IMR-90 (cell line): ENCODE results near the gene NDRG2. TPM values are rescaled to one million over a fixed set of nuclear protein-coding genes. Genes with fewer than 3 reads are reported as not detected.

Experiments used
- ATAC-seq: fragments of 200-7000 bp; cut with Tn5 transposase; 2 replicates; pipeline ENCODE4 v1.9.1; 2020; ENCODE audit warnings: low read depth, mild to moderate bottlenecking, moderate library complexity
- BruUV-seq: library from RNA; stranded (reverse); fragments of 400-500 nt; replicated peaks from 2 replicates; lab custom pipeline; 2021; lab: Mats Ljungman, UMichigan
- CTCF ChIA-PET: fragments of 300-600 bp; formaldehyde crosslinking; extraction: SDS; loops from one replicate; lab custom pipeline; 2021; ENCODE audit warnings: antibody characterized with exemption; lab: Yijun Ruan, JAX
- POLR2A ChIA-PET: fragments of 300-600 bp; sonication (Branson Sonifier 250); formaldehyde crosslinking; loops from one replicate; lab custom pipeline; 2022; ENCODE audit warnings: antibody characterized with exemption; ENCODE audit not compliant: unreplicated experiment; lab: Charles Lee
- DNase-seq: peaks from one replicate; pipeline ENCODE4 v3.0.0; 2013
- H2AFZ ChIP-seq: replicated peaks from 2 replicates; pipeline ENCODE3; 2013; ENCODE audit warnings: low read length, mild to moderate bottlenecking; ENCODE audit not compliant: poor library complexity
- H2AK5ac ChIP-seq: 2 replicates; pipeline ENCODE4 v1.6.1; 2013; ENCODE audit warnings: low read depth, low read length, inconsistent platforms
- H2AK9ac ChIP-seq: replicated peaks from 2 replicates; pipeline ENCODE3; 2013; ENCODE audit warnings: mild to moderate bottlenecking, low read depth, low read length, moderate library complexity; ENCODE audit not compliant: poor library complexity
- H2BK120ac ChIP-seq: 2 replicates; pipeline ENCODE4 v1.6.1; 2013; ENCODE audit warnings: low read depth, low read length, inconsistent platforms
- H2BK15ac ChIP-seq: 3 replicates; pipeline ENCODE4 v1.6.1; 2013; ENCODE audit warnings: low read depth, low read length, inconsistent platforms
- H2BK20ac ChIP-seq: 2 replicates; pipeline ENCODE4 v1.6.1; 2013; ENCODE audit warnings: low read depth, mild to moderate bottlenecking, inconsistent platforms, low read length, moderate library complexity
- H2BK5ac ChIP-seq: 2 replicates; pipeline ENCODE4 v1.6.1; 2013; ENCODE audit warnings: mild to moderate bottlenecking, low read depth, low read length, inconsistent platforms; ENCODE audit not compliant: poor library complexity, severe bottlenecking
- H3K14ac ChIP-seq: replicated peaks from 2 replicates; pipeline ENCODE4 v1.6.1; 2013; ENCODE audit warnings: low read depth, low read length, inconsistent platforms
- H3K18ac ChIP-seq: 2 replicates; pipeline ENCODE4 v1.6.1; 2013; ENCODE audit warnings: low read depth, low read length, control low read depth
- H3K23ac ChIP-seq: 2 replicates; pipeline ENCODE4 v1.6.1; 2013; ENCODE audit warnings: low read depth, low read length, inconsistent platforms
- H3K27ac ChIP-seq: 2 replicates; pipeline ENCODE4 v1.5.1; 2013; ENCODE audit warnings: mild to moderate bottlenecking, control low read depth, low read length; ENCODE audit not compliant: insufficient read depth
- H3K27me3 ChIP-seq: 2 replicates; pipeline ENCODE4 v1.6.1; 2013; ENCODE audit warnings: low read length; ENCODE audit not compliant: control insufficient read depth, insufficient read depth
- H3K36me3 ChIP-seq: 2 replicates; pipeline ENCODE4 v1.6.1; 2013; ENCODE audit warnings: low read length, mixed read lengths; ENCODE audit not compliant: control insufficient read depth, insufficient read depth
- H3K4ac ChIP-seq: 2 replicates; pipeline ENCODE4 v1.6.1; 2013; ENCODE audit warnings: low read depth, low read length, inconsistent platforms
- H3K4me1 ChIP-seq: 2 replicates; pipeline ENCODE4 v1.6.1; 2013; ENCODE audit warnings: low read length, mixed read lengths; ENCODE audit not compliant: control insufficient read depth, insufficient read depth
- H3K4me2 ChIP-seq: 2 replicates; pipeline ENCODE4 v1.6.1; 2013; ENCODE audit warnings: low read depth, mild to moderate bottlenecking, control low read depth, low read length, moderate library complexity
- H3K4me3 ChIP-seq: 2 replicates; pipeline ENCODE4 v1.5.1; 2013; ENCODE audit warnings: low read depth, mild to moderate bottlenecking, control low read depth, low read length, moderate library complexity; ENCODE audit not compliant: insufficient read depth
- H3K56ac ChIP-seq: 2 replicates; pipeline ENCODE4 v1.6.1; 2013; ENCODE audit warnings: low read length, inconsistent platforms; ENCODE audit not compliant: insufficient read depth; ENCODE audit errors: extremely low read depth
- H3K79me1 ChIP-seq, 2 experiments: 2 replicates each; pipeline ENCODE4 v1.6.1; 2013; ENCODE audit warnings: low read length in 2 of 2, inconsistent platforms in 1 of 2, low read depth in 1 of 2
- H3K9ac ChIP-seq: 2 replicates; pipeline ENCODE4 v1.6.1; 2013; ENCODE audit warnings: low read depth, low read length, control low read depth
- H3K9me1 ChIP-seq: 2 replicates; pipeline ENCODE4 v1.6.1; 2013; ENCODE audit warnings: low read length, inconsistent platforms; ENCODE audit not compliant: insufficient read depth
- H3K9me3 ChIP-seq: 2 replicates; pipeline ENCODE4 v1.6.1; 2013; ENCODE audit warnings: low read length; ENCODE audit not compliant: control insufficient read depth, insufficient read depth
- H4K20me1 ChIP-seq: 2 replicates; pipeline ENCODE4 v1.6.1; 2013; ENCODE audit warnings: low read length, inconsistent platforms; ENCODE audit not compliant: insufficient read depth
- H4K5ac ChIP-seq: 2 replicates; pipeline ENCODE4 v1.6.1; 2013; ENCODE audit warnings: mild to moderate bottlenecking, low read depth, low read length, control low read depth
- H4K8ac ChIP-seq, 2 experiments: 2 replicates each; pipeline ENCODE4 v1.6.1; 2013; ENCODE audit warnings: low read depth in 2 of 2, low read length in 2 of 2, control low read depth in 1 of 2, inconsistent platforms in 1 of 2
- H4K91ac ChIP-seq: 2 replicates; pipeline ENCODE4 v1.6.1; 2013; ENCODE audit warnings: low read depth, low read length, inconsistent platforms; ENCODE audit not compliant: insufficient read depth
- BHLHE40 ChIP-seq: fragments of 150-350 bp; IDR thresholded peaks from 2 replicates; pipeline ENCODE4 v1.6.1; 2016; ENCODE audit warnings: mild to moderate bottlenecking, low read depth, low read length
- CEBPB ChIP-seq: IDR thresholded peaks from 2 replicates; pipeline ENCODE4 v1.6.1; 2012; ENCODE audit warnings: low read depth, low read length, improper control_type of control experiment
- CHD1 ChIP-seq: IDR thresholded peaks from 2 replicates; pipeline ENCODE4 v1.6.1; 2012; ENCODE audit warnings: low read depth, low read length, improper control_type of control experiment
- FOS ChIP-seq: fragments of 150-350 bp; IDR thresholded peaks from 2 replicates; pipeline ENCODE4 v1.6.1; 2016; ENCODE audit warnings: low read depth, low read length
- MAFK ChIP-seq: IDR thresholded peaks from 2 replicates; pipeline ENCODE4 v1.6.1; 2012; ENCODE audit warnings: low read depth, low read length, improper control_type of control experiment
- MAZ ChIP-seq: IDR thresholded peaks from 2 replicates; pipeline ENCODE4 v1.6.1; 2012; ENCODE audit warnings: low read depth, mild to moderate bottlenecking, low read length, improper control_type of control experiment, moderate library complexity, borderline replicate concordance
- MXI1 ChIP-seq: IDR thresholded peaks from 2 replicates; pipeline ENCODE4 v1.6.1; 2012; ENCODE audit warnings: low read depth, mild to moderate bottlenecking, low read length, moderate library complexity, borderline replicate concordance
- POLR2A ChIP-seq: IDR thresholded peaks from 2 replicates; pipeline ENCODE4 v1.6.1; 2012; ENCODE audit warnings: mild to moderate bottlenecking, low read depth, low read length
- RCOR1 ChIP-seq: IDR thresholded peaks from 2 replicates; pipeline ENCODE4 v1.6.1; 2012; ENCODE audit warnings: mild to moderate bottlenecking, low read length, improper control_type of control experiment; ENCODE audit not compliant: insufficient replicate concordance
- SMC3 ChIP-seq: fragments of 150-350 bp; IDR thresholded peaks from 2 replicates; pipeline ENCODE4 v1.6.1; 2016; ENCODE audit warnings: low read depth, mild to moderate bottlenecking, antibody characterized with exemption, low read length, moderate library complexity
- WGBS, 2 experiments: methylation state at CpG; one replicate each; pipeline versions ENCODE4 v1.1.5 to v1.1.7; 2013; ENCODE audit warnings: missing lambda C conversion rate in 2 of 2; ENCODE audit not compliant: insufficient read length in 1 of 2; ENCODE audit errors: extremely low coverage in 2 of 2; 5-methylcytosine and 5-hydroxymethylcytosine counted together
- dilution Hi-C: fragments of 300-500 bp; cut with HindIII; formaldehyde crosslinking; loops from one replicate; pipeline ENCODE4 v1.14.3; 2018; ENCODE audit warnings: low sequenced_read_pairs; ENCODE audit not compliant: unreplicated experiment
- in situ Hi-C: fragments of 300-500 bp; cut with MboI; formaldehyde crosslinking; loops from 3 replicates; pipeline ENCODE4 v1.14.3; 2019; ENCODE audit warnings: low sequenced_read_pairs, inconsistent platforms, mixed read lengths
- intact Hi-C: fragments of 100-400 bp; cut with micrococcal nuclease; formaldehyde crosslinking; loops from 2 replicates; pipeline ENCODE4 v1.10.0; 2022
- polyA plus RNA-seq, 3 experiments: library from polyadenylated mRNA; depleted of rRNA; stranded (reverse); fragments of >200 nt; gene quantifications; 2 replicates each; pipeline ENCODE4 v1.2.3, GENCODE V29; 2012; ENCODE audit warnings: low replicate concordance in 1 of 3
- total RNA-seq: library from RNA; depleted of rRNA; stranded (reverse); fragments of >200 nt; gene quantifications from 2 replicates; pipeline ENCODE4 v1.2.3, GENCODE V29; 2012
- TF ChIP-seq, protein P1 (sequence below): conservative IDR thresholded peaks from 2 replicates; pipeline ENCODE4 v1.5.1; 2012; ENCODE audit warnings: mild to moderate bottlenecking, low read depth, low read length, improper control_type of control experiment

Gene NDRG2
- total and polyA plus RNA-seq, 2 of the 4 experiments (the other 2 are of a cell fraction) = 0.36 to 1.5 TPM

DNA sequence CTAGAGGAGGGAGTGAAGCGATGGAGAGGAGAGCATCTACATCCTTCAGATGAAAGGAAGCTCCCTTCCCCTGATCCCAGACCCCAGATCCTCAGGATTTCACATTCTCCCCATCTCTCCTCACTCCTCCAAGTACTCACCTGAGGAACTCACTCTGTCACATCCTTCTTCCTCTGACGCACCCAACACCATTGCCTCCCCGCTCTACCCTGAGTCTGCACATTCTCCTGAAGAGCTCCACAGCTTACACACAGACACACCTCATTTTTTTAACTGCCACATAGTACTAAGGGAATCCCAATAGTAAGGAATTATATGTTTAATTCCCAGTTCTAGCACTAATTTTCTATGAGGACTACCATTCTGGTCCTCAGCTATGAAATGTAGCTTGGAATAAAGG lies 51.4 kb downstream of the NDRG2 start:
- Histone ChIP-seq H4K5ac (no peak overlapping the region), H3K79me1 (no peaks in the 10 kb centered on the region), H2BK15ac (no peak overlapping the region), H3K27ac (no peak overlapping the region), H4K20me1 (no peaks in the 10 kb centered on the region), H2AK5ac (0 out of 2 replicates have a peak overlapping the region, but pooled peaks have one; percentile 45), H3K27me3 (peaks cover 3% of the 10 kb centered on the region; the same call in 1 of the 2 replicates), H3K9me3 (no peaks in the 10 kb centered on the region), H3K56ac (no peak overlapping the region), H3K4ac (peak overlapping the region; percentile 29; the same call in 1 of the 2 replicates), H2AK9ac (no peak overlapping the region), H3K9ac (no peak overlapping the region), H2AFZ (no peak overlapping the region), H4K8ac (no peak overlapping the region), H2BK120ac (no peak overlapping the region), H4K91ac (no peak overlapping the region; the same call in 1 of the 2 replicates), H2BK5ac (no peak overlapping the region), H2BK20ac (no peak overlapping the region), H3K4me1 (peaks cover 5% of the 10 kb centered on the region; the same call in 1 of the 2 replicates), H3K4me3 (no peak overlapping the region), H3K4me2 (no peak overlapping the region), H3K23ac (no peak overlapping the region), H3K9me1 (peaks cover 4% of the 10 kb centered on the region; the same call in 1 of the 2 replicates), H3K18ac (no peak overlapping the region), H3K14ac (no peak overlapping the region), H3K36me3 (no peaks in the 10 kb centered on the region)
- ChIA-PET POLR2A (no interaction called here), CTCF (interaction anchor here (1.4 kb wide), 1 partner anchor 116 kb away, joined by 4 read pairs; no protein-coding TSS in a partner anchor)
- TF ChIP-seq, protein P1, sequence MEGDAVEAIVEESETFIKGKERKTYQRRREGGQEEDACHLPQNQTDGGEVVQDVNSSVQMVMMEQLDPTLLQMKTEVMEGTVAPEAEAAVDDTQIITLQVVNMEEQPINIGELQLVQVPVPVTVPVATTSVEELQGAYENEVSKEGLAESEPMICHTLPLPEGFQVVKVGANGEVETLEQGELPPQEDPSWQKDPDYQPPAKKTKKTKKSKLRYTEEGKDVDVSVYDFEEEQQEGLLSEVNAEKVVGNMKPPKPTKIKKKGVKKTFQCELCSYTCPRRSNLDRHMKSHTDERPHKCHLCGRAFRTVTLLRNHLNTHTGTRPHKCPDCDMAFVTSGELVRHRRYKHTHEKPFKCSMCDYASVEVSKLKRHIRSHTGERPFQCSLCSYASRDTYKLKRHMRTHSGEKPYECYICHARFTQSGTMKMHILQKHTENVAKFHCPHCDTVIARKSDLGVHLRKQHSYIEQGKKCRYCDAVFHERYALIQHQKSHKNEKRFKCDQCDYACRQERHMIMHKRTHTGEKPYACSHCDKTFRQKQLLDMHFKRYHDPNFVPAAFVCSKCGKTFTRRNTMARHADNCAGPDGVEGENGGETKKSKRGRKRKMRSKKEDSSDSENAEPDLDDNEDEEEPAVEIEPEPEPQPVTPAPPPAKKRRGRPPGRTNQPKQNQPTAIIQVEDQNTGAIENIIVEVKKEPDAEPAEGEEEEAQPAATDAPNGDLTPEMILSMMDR = no peak
- TF ChIP-seq MAFK = no peak
- TF ChIP-seq CHD1 = no peak
- TF ChIP-seq MXI1 = no peak
- TF ChIP-seq POLR2A = no peak
- TF ChIP-seq CEBPB = no peak
- no peak for TF ChIP-seq RCOR1
- TF ChIP-seq MAZ = no peak
- TF ChIP-seq SMC3 = no peak
- TF ChIP-seq FOS = no peak
- no peak for TF ChIP-seq BHLHE40
- 100% methylated on average over 1 of the region's 3 CpGs; no CpG with 5 or more reads in 1 of the 2 experiments for WGBS, 2 experiments
- in situ Hi-C loops = no loop called here
- no peak for DNase-seq
- BruUV-seq = no TSS peak
- ATAC-seq = no peak
- intact Hi-C loops = loop anchor here (5.0 kb wide), 1 partner anchor 341 kb away; no protein-coding TSS in a partner anchor
- dilution Hi-C loops = no loop called here
